Suprapubic skin (tissue), 4 donors: ENCODE results near the gene MRPS35. TPM values are rescaled to one million over a fixed set of nuclear protein-coding genes. Genes with fewer than 3 reads are reported as not detected.
"Not testable (repeated sequence)": the region's sequence is repeated elsewhere in the genome, so short reads cannot be mapped to it uniquely, and the experiment has no call there.

Source experiments
- DNase-seq, 2 donors: peaks; one replicate each; pipeline ENCODE4 v3.0.0-alpha.2; 2019; ENCODE audit warnings: low spot score in 2 of 2
- H3K27ac ChIP-seq: fragments of 200-600 bp; sonication (generic); one replicate; pipeline ENCODE4 v1.5.1; 2019
- H3K27me3 ChIP-seq: fragments of 200-600 bp; sonication (generic); one replicate; pipeline ENCODE4 v1.5.1; 2019
- H3K36me3 ChIP-seq: fragments of 200-600 bp; sonication (generic); one replicate; pipeline ENCODE4 v1.5.1; 2019
- H3K4me1 ChIP-seq: fragments of 200-600 bp; sonication (generic); one replicate; pipeline ENCODE4 v1.5.1; 2019
- H3K4me3 ChIP-seq: fragments of 200-600 bp; sonication (generic); one replicate; pipeline ENCODE4 v1.5.1; 2019; ENCODE audit warnings: mild to moderate bottlenecking
- H3K9me3 ChIP-seq: fragments of 200-600 bp; sonication (generic); one replicate; pipeline ENCODE4 v1.5.1; 2019
- CTCF ChIP-seq, 2 donors: fragments of 200-600 bp in 1 of 2; fragments of 450-650 bp in 1 of 2; sonication (generic) in 1 of 2; IDR thresholded peaks; one replicate each; pipeline ENCODE4 v1.5.1; 2016 to 2019; ENCODE audit warnings: antibody characterized with exemption in 2 of 2, mild to moderate bottlenecking in 1 of 2, moderate library complexity in 1 of 2
- EP300 ChIP-seq: sonication (generic); formaldehyde crosslinking; IDR thresholded peaks from one replicate; pipeline ENCODE4 v1.6.1; 2017; ENCODE audit warnings: antibody characterized with exemption
- POLR2A ChIP-seq, 2 donors: fragments of 450-650 bp; IDR thresholded peaks; one replicate each; pipeline ENCODE4 v1.6.1; 2017; ENCODE audit warnings: antibody characterized with exemption in 2 of 2, mild to moderate bottlenecking in 2 of 2, moderate library complexity in 2 of 2
- POLR2AphosphoS5 ChIP-seq, 3 donors: sonication (generic); formaldehyde crosslinking; IDR thresholded peaks; one replicate each; pipeline ENCODE4 v1.6.1; 2017; ENCODE audit warnings: antibody characterized with exemption in 3 of 3
- WGBS: methylation state at CpG from one replicate; pipeline ENCODE4 v1.1.5; 2018; 5-methylcytosine and 5-hydroxymethylcytosine counted together
- total RNA-seq, 4 donors: library from RNA; depleted of rRNA; stranded (reverse); fragments of >200 nt; gene quantifications; one replicate each; pipeline ENCODE4 v1.1.0, GENCODE V29; 2016

MRPS35 gene
- total RNA-seq, 4 donors from 2014 or later, result 35.6 to 65.8 (median 40.1) TPM

DNA sequence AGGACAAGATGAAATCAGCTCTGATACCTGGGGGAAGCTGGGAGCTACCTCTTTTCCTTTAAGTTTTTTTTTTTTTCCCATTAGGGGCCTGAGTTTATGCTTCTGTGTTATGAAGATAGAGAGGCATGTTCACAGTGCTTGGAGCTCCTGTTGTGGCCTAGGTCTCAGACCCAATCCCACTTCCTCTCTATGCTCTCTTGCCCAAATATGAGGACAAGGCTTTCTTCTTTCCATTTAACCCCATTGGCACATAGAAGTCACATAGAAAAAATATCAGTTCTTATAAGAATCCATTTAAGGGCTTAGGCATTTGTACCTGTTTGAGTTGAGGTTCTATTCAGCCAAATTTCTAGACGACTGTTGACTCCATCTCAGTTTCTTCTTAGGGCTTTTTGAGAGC, 12.6 kb downstream of the MRPS35 start:
- Histone ChIP-seq H3K36me3 (peaks cover 84% of the 10 kb centered on the region), H3K27ac (no peak overlapping the region), H3K4me3 (no peak overlapping the region), H3K9me3 (no peaks in the 10 kb centered on the region), H3K4me1 (no peaks in the 10 kb centered on the region), H3K27me3 (no peaks in the 10 kb centered on the region)
- no peak for DNase-seq
- WGBS, result 88% methylated on average over 1 of the region's 1 CpG
- TF ChIP-seq EP300 (no peak), POLR2A (IDR thresholded peaks at IDR 0.05) (no peak), POLR2AphosphoS5 (IDR thresholded peaks at IDR 0.05) (no peak), CTCF (IDR thresholded peaks at IDR 0.05) (no peak)

- no peak overlapping the region for H3K4me3 ChIP-seq
- no peak overlapping the region for H3K27ac ChIP-seq
- no peaks in the 10 kb centered on the region for H3K9me3 ChIP-seq
- no peaks in the 10 kb centered on the region for H3K27me3 ChIP-seq
- WGBS, result over 99% methylated on average over 4 of the region's 4 CpGs
- H3K4me1 ChIP-seq, result no peaks in the 10 kb centered on the region
- H3K36me3 ChIP-seq, result peaks cover 49% of the 10 kb centered on the region
- no peak for DNase-seq
- TF ChIP-seq CTCF (IDR thresholded peaks at IDR 0.05), result no peak
- no peak for TF ChIP-seq POLR2AphosphoS5 (IDR thresholded peaks at IDR 0.05)
- no peak for TF ChIP-seq POLR2A (IDR thresholded peaks at IDR 0.05)
- TF ChIP-seq EP300, result no peak
Measured at GRCh38 chr12:27730097-27730588, 19.5 kb downstream of the MRPS35 start.

DNA sequence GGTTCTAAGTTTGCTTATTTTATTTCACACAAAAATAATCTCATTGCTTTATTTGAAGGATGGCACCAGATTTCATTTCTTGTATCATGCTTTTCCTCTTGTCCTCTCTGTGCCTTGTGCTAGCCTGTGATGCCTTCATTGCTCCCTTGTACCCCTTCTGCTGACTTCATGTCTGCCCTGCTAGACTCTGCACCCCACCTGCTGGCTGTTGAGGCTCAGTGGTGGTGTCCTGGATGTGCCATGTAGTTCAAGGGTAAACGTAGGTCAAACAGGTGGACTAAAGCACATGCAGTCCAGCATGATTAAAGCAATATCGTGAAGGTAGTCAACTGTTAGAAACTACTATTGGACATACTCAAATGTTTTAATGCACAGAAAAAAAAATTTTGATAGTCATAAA, 21.6 kb downstream of the MRPS35 start:
- no peaks in the 10 kb centered on the region for H3K27me3 ChIP-seq
- peaks cover 49% of the 10 kb centered on the region for H3K36me3 ChIP-seq
- no peaks in the 10 kb centered on the region for H3K9me3 ChIP-seq
- no peak overlapping the region for H3K27ac ChIP-seq
- TF ChIP-seq EP300 (no peak), POLR2A (IDR thresholded peaks at IDR 0.05) (no peak), POLR2AphosphoS5 (IDR thresholded peaks at IDR 0.05) (no peak), CTCF (IDR thresholded peaks at IDR 0.05) (no peak)
- no peak for DNase-seq
- H3K4me3 ChIP-seq, result no peak overlapping the region
- H3K4me1 ChIP-seq, result no peaks in the 10 kb centered on the region
- 68% methylated on average over 2 of the region's 2 CpGs for WGBS

- TF ChIP-seq EP300 (no peak), POLR2A (IDR thresholded peaks at IDR 0.05) (no peak), CTCF (IDR thresholded peaks at IDR 0.05) (peak; percentile 62 to 70), POLR2AphosphoS5 (IDR thresholded peaks at IDR 0.05) (no peak)
- H3K9me3 ChIP-seq, result no peaks in the 10 kb centered on the region
- H3K36me3 ChIP-seq, result peaks cover 53% of the 10 kb centered on the region
- no peaks in the 10 kb centered on the region for H3K4me1 ChIP-seq
- no peak overlapping the region for H3K4me3 ChIP-seq
- H3K27ac ChIP-seq, result no peak overlapping the region
- H3K27me3 ChIP-seq, result no peaks in the 10 kb centered on the region
- DNase-seq, result no peak
- 42% methylated on average over 3 of the region's 3 CpGs for WGBS
Measured at GRCh38 chr12:27733052-27733656, 22.5 kb downstream of the MRPS35 start.

DNA sequence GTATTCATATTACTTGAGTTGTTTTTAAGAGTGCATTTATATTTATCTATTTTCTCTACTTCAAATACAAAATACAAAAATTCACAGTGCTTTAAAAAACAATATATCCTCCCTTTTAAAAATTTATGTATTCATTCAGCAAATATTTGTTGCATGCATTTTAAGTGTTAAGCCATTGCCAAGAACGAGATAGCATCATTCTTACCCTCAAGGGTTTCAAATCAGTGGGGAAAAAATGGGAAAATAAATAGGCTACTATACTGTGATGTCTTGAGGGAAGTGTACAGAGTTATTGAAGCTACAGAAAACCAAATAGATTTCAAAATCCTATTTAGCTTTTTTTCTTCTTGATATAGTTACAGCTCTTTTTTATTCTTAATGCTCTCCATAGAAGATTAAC, 23.2 kb downstream of the MRPS35 start:
- no peak for DNase-seq
- TF ChIP-seq POLR2A (IDR thresholded peaks at IDR 0.05), result no peak
- no peak for TF ChIP-seq EP300
- TF ChIP-seq CTCF (IDR thresholded peaks at IDR 0.05), result no peak
- TF ChIP-seq POLR2AphosphoS5 (IDR thresholded peaks at IDR 0.05), result no peak
- no peaks in the 10 kb centered on the region for H3K4me1 ChIP-seq
- no peaks in the 10 kb centered on the region for H3K9me3 ChIP-seq
- H3K27ac ChIP-seq, result no peak overlapping the region
- H3K4me3 ChIP-seq, result no peak overlapping the region
- WGBS, result 63% methylated on average over 1 of the region's 1 CpG
- no peaks in the 10 kb centered on the region for H3K27me3 ChIP-seq
- H3K36me3 ChIP-seq, result peaks cover 54% of the 10 kb centered on the region

DNA sequence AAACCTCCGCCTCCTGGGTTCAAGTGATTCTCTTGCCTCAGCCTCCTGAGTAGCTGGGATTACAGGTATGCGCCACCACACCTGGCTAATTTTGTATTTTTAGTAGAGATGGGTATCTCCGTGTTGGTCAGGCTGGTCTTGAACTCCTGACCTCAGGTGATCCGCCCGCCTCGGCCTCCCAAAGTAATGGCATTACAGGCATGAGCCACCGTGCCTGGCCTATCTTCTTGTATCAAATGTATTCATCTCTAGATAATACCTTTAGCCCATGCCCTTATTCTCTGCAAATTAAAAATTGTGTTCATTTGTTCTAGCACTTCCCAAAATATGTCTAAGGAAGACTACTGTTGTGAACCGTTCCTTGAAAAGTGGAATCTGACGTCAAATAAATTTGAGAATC, 23.7 kb downstream of the MRPS35 start:
- H3K36me3 ChIP-seq, result peaks cover 60% of the 10 kb centered on the region
- H3K27me3 ChIP-seq, H3K9me3 ChIP-seq, H3K4me3 ChIP-seq, H3K4me1 ChIP-seq, DNase-seq, H3K27ac ChIP-seq: not testable (repeated sequence)
- WGBS, result 95% methylated on average over 9 of the region's 9 CpGs
